ENCODE data around the gene LAMA2. TPM values are rescaled to one million over a fixed set of nuclear protein-coding genes. Genes with fewer than 3 reads are reported as not detected.
A peak's percentile ranks its signal among the peaks of the same experiment; 100 is the strongest.

Gene LAMA2
- total and polyA plus RNA-seq, 8 donors = 3.4 to 110 (median 31.6) TPM

- H3K36me3 ChIP-seq = no peaks in the 10 kb centered on the region
- intact Hi-C loops (cut with DNase I; ENCODE audit: low total_unique reads) = no loop called here
- peak in 1 of 2 donors; percentile 44 for DNase-seq
- peaks cover 0 to 6% (median 0%) of the 10 kb centered on the region in 4 donors for H3K4me1 ChIP-seq
- H3K9me3 ChIP-seq = no peaks in the 10 kb centered on the region
- WGBS, 5 donors = 69 to 80% (median 79%) methylated on average over 2 of the region's 2 CpGs
- no peak overlapping the region for H3K4me3 ChIP-seq
- no peaks in the 10 kb centered on the region for H3K27me3 ChIP-seq
- no peak for TF ChIP-seq POLR2A (IDR thresholded peaks at IDR 0.05)
- no peak for TF ChIP-seq POLR2AphosphoS5 (IDR thresholded peaks at IDR 0.05)
- TF ChIP-seq CTCF (IDR thresholded peaks at IDR 0.05) = no peak
- no peak for TF ChIP-seq EP300 (IDR thresholded peaks at IDR 0.05)
- no peak overlapping the region for H3K27ac ChIP-seq
These were observed 359.6 kb downstream of the LAMA2 start for GRCh38 chr6:129242546-129242945.

- TF ChIP-seq POLR2AphosphoS5 (IDR thresholded peaks at IDR 0.05) = no peak
- intact Hi-C loops (cut with DNase I; ENCODE audit: low total_unique reads) = no loop called here
- Histone ChIP-seq H3K27me3 (no peaks in the 10 kb centered on the region), H3K27ac (no peak overlapping the region), H3K4me3 (no peak overlapping the region), H3K36me3 (no peaks in the 10 kb centered on the region), H3K4me1 (peaks cover 0 to 6% (median 0%) of the 10 kb centered on the region in 4 donors), H3K9me3 (no peaks in the 10 kb centered on the region)
- DNase-seq = no peak
- 26 to 63% (median 46%) methylated on average over 2 of the region's 2 CpGs for WGBS, 5 donors
These were observed 360.4 kb downstream of the LAMA2 start for GRCh38 chr6:129243377-129243776.

- intact Hi-C loops (cut with DNase I; ENCODE audit: low total_unique reads) = no loop called here
- 64 to 84% (median 73%) methylated on average over 4 of the region's 4 CpGs for WGBS, 5 donors
These were observed 366.0 kb downstream of the LAMA2 start for GRCh38 chr6:129248946-129249345.

GRCh38 chr6:129251669-129252376 is 368.9 kb downstream of the LAMA2 start:
- no peaks in the 10 kb centered on the region for H3K27me3 ChIP-seq
- no peak overlapping the region for H3K27ac ChIP-seq
- 67 to 71% (median 69%) methylated on average over 13 of the region's 13 CpGs for WGBS, 5 donors
- H3K36me3 ChIP-seq = peaks cover 0 to 4% (median 0%) of the 10 kb centered on the region in 4 donors
- no peak overlapping the region for H3K4me3 ChIP-seq
- H3K4me1 ChIP-seq = peaks cover 0 to 23% (median 3%) of the 10 kb centered on the region in 4 donors
- intact Hi-C loops (cut with DNase I; ENCODE audit: low total_unique reads) = loop anchor here (10.0 kb wide), 1 partner anchor 447 kb away; no protein-coding TSS in a partner anchor
- DNase-seq = peak; percentile 44 to 82
- TF ChIP-seq EP300 (IDR thresholded peaks at IDR 0.05) = no peak
- TF ChIP-seq CTCF (IDR thresholded peaks at IDR 0.05) = peak in 5 of 7 experiments; percentile 51 to 87 (median 77)
- H3K9me3 ChIP-seq = no peaks in the 10 kb centered on the region

More at GRCh38 chr6:129248946-129249345, 366.0 kb downstream of the LAMA2 start:
- Histone ChIP-seq H3K36me3 (peaks cover 0 to 2% (median 0%) of the 10 kb centered on the region in 4 donors), H3K9me3 (no peaks in the 10 kb centered on the region), H3K4me1 (peaks cover 0 to 23% (median 4%) of the 10 kb centered on the region in 4 donors), H3K27me3 (no peaks in the 10 kb centered on the region), H3K27ac (no peak overlapping the region), H3K4me3 (no peak overlapping the region)
- DNase-seq = no peak
- TF ChIP-seq POLR2AphosphoS5 (IDR thresholded peaks at IDR 0.05) (no peak), CTCF (IDR thresholded peaks at IDR 0.05) (no peak), POLR2A (IDR thresholded peaks at IDR 0.05) (no peak), EP300 (IDR thresholded peaks at IDR 0.05) (no peak)

All from stomach (tissue), 9 donors.